Endothelial cell of umbilical vein (primary cell): ENCODE data around the gene HDDC2. TPM values are rescaled to one million over a fixed set of nuclear protein-coding genes. Genes with fewer than 3 reads are reported as not detected.

Source experiments
- BruUV-seq: library from RNA; stranded (reverse); fragments of 400-500 nt; replicated peaks from 2 replicates; lab custom pipeline; 2021; lab: Mats Ljungman, UMichigan
- CTCF ChIA-PET: fragments of 300-600, 350-600 bp; sonication (Branson Sonifier 250); formaldehyde crosslinking; loops from one replicate; lab custom pipeline; 2021; ENCODE audit warnings: antibody characterized with exemption, inconsistent platforms; lab: Charles Lee
- POLR2A ChIA-PET: fragments of 300-600, 350-600 bp; sonication (Branson Sonifier 250); formaldehyde crosslinking; loops from one replicate; lab custom pipeline; 2021; ENCODE audit warnings: antibody characterized with exemption, inconsistent platforms; lab: Charles Lee
- DNase-seq: peaks from one replicate; pipeline ENCODE4 v3.0.0-alpha.2; 2011; ENCODE audit warnings: low read depth, low spot score
- FAIRE-seq: peaks from 2 replicates; lab custom pipeline; 2011; peaks lifted over from hg19 to GRCh38; lab: Jason Lieb, UNC
- H2AFZ ChIP-seq: 2 replicates; pipeline ENCODE4 v1.6.0; 2012; ENCODE audit warnings: low read depth, low read length, control low read depth, inconsistent platforms
- H3K27ac ChIP-seq: 2 replicates; pipeline ENCODE4 v1.5.1; 2011; ENCODE audit warnings: low read depth, mild to moderate bottlenecking, control low read depth, low read length, moderate library complexity; ENCODE audit not compliant: insufficient read depth
- H3K27me3 ChIP-seq, 2 experiments: 2 replicates each; pipeline versions ENCODE4 v1.6.0 to v1.6.1; 2011; ENCODE audit warnings: low read length in 2 of 2, mixed read lengths in 1 of 2; ENCODE audit not compliant: control insufficient read depth in 2 of 2, insufficient read depth in 2 of 2
- H3K36me3 ChIP-seq, 2 experiments: 2 replicates in 1 of 2; 3 replicates in 1 of 2; pipeline ENCODE4 v1.5.1; 2011; ENCODE audit warnings: low read length in 2 of 2, mild to moderate bottlenecking in 1 of 2, moderate library complexity in 1 of 2; ENCODE audit not compliant: control insufficient read depth in 2 of 2, insufficient read depth in 2 of 2; ENCODE audit errors: extremely low read depth in 1 of 2
- H3K4me1 ChIP-seq: 3 replicates; pipeline ENCODE4 v1.5.1; 2011; ENCODE audit warnings: mild to moderate bottlenecking, low read length; ENCODE audit not compliant: control insufficient read depth, insufficient read depth; ENCODE audit errors: extremely low read depth
- H3K4me2 ChIP-seq: 2 replicates; pipeline ENCODE4 v1.6.1; 2011; ENCODE audit warnings: low read length, control low read depth, mixed read lengths; ENCODE audit not compliant: insufficient read depth
- H3K4me3 ChIP-seq, 3 experiments: fragments of 200-600 bp in 1 of 3; sonication (generic), shearing (Covaris generic) in 1 of 3; replicated peaks in 1 of 3; 2 replicates each; pipeline ENCODE4 v1.5.1; 2011 to 2016; ENCODE audit warnings: control low read depth in 3 of 3, low read length in 3 of 3, mild to moderate bottlenecking in 2 of 3, inconsistent platforms in 1 of 3, low read depth in 1 of 3, moderate library complexity in 1 of 3; ENCODE audit not compliant: insufficient read depth in 1 of 3
- H3K79me2 ChIP-seq: 2 replicates; pipeline ENCODE4 v1.6.0; 2012; ENCODE audit warnings: low read length, inconsistent platforms; ENCODE audit not compliant: control insufficient read depth, insufficient read depth
- H3K9ac ChIP-seq: replicated peaks from 2 replicates; pipeline ENCODE3; 2011; ENCODE audit warnings: low read length, control low read depth; ENCODE audit not compliant: insufficient read depth; ENCODE audit errors: extremely low read depth
- H3K9me1 ChIP-seq: replicated peaks from 3 replicates; pipeline ENCODE4 v1.6.0; 2011; ENCODE audit warnings: mild to moderate bottlenecking, low read length; ENCODE audit not compliant: control insufficient read depth, insufficient read depth; ENCODE audit errors: extremely low read depth
- H3K9me3 ChIP-seq: replicated peaks from 2 replicates; pipeline ENCODE4 v1.5.1; 2012; ENCODE audit warnings: low read length, inconsistent platforms; ENCODE audit not compliant: control insufficient read depth, insufficient read depth
- H4K20me1 ChIP-seq: replicated peaks from 2 replicates; pipeline ENCODE3; 2011; ENCODE audit warnings: mild to moderate bottlenecking, low read length; ENCODE audit not compliant: control insufficient read depth, insufficient read depth; ENCODE audit errors: extremely low read depth
- EZH2 ChIP-seq: IDR thresholded peaks from 2 replicates; pipeline ENCODE4 v1.6.1; 2012; ENCODE audit warnings: borderline replicate concordance, low read depth, mild to moderate bottlenecking, moderate library complexity, low read length, inconsistent platforms; ENCODE audit not compliant: severe bottlenecking
- FOS ChIP-seq: IDR thresholded peaks from 2 replicates; pipeline ENCODE4 v1.6.1; 2011; ENCODE audit warnings: mild to moderate bottlenecking, low read length, moderate library complexity, borderline replicate concordance; ENCODE audit not compliant: insufficient read depth
- GATA2 ChIP-seq: IDR thresholded peaks from 2 replicates; pipeline ENCODE4 v1.7.0; 2011; ENCODE audit warnings: low read depth, mild to moderate bottlenecking, moderate library complexity, mixed read lengths, low read length; ENCODE audit not compliant: insufficient read length, insufficient read depth
- JUN ChIP-seq: IDR thresholded peaks from 2 replicates; pipeline ENCODE4 v1.6.1; 2011; ENCODE audit warnings: borderline replicate concordance, low read depth; ENCODE audit not compliant: insufficient read length, insufficient read depth
- MYC ChIP-seq: IDR thresholded peaks from one replicate; pipeline ENCODE4 v1.6.1; 2011; ENCODE audit warnings: mild to moderate bottlenecking, low read depth, low read length
- POLR2A ChIP-seq: IDR thresholded peaks from 2 replicates; pipeline ENCODE4 v1.6.1; 2012; ENCODE audit warnings: low read depth, mild to moderate bottlenecking, control low read depth, low read length
- POLR2AphosphoS5 ChIP-seq: IDR thresholded peaks from 2 replicates; pipeline ENCODE4 v1.6.1; 2012; ENCODE audit warnings: low read depth, mild to moderate bottlenecking, control low read depth, low read length, moderate library complexity; ENCODE audit not compliant: insufficient read depth
- dilution Hi-C: fragments of 300-500 bp; cut with MboI; formaldehyde crosslinking; loops from one replicate; pipeline ENCODE4 v1.15.0; 2019; ENCODE audit warnings: low sequenced_read_pairs; ENCODE audit not compliant: extremely low pct_ligation_motif_present
- intact Hi-C: fragments of 100-400 bp; cut with micrococcal nuclease; formaldehyde crosslinking; loops from one replicate; pipeline ENCODE4 v1.10.0; 2022
- polyA plus RNA-seq, 4 experiments: library from polyadenylated mRNA; depleted of rRNA in 3 of 4; stranded (reverse) in 3 of 4; unstranded in 1 of 4; fragments of >200 nt; gene quantifications; 2 replicates each; pipeline versions ENCODE4 v1.2.1 to v1.2.3, GENCODE V29; 2011 to 2012; ENCODE audit warnings: missing spikeins in 1 of 4
- total RNA-seq: library from RNA; stranded (reverse); gene quantifications from 2 replicates; pipeline ENCODE4 v1.2.3, GENCODE V29; 2021
- TF ChIP-seq, protein P1 (sequence below): IDR thresholded peaks from 2 replicates; pipeline ENCODE4 v1.6.1; 2011; ENCODE audit not compliant: insufficient read depth, insufficient read length
- TF ChIP-seq, protein P2 (sequence below), 2 donors: IDR thresholded peaks; 1 replicate in 1 of 2; 2 replicates in 1 of 2; pipeline ENCODE4 v1.5.1; 2011; ENCODE audit warnings: low read length in 2 of 2, mild to moderate bottlenecking in 2 of 2, moderate library complexity in 2 of 2, control low read depth in 1 of 2, inconsistent platforms in 1 of 2, low read depth in 1 of 2; ENCODE audit not compliant: insufficient read depth in 1 of 2; ENCODE audit errors: extremely low read depth in 1 of 2

The HDDC2 gene
- total and polyA plus RNA-seq, 2 donors (not counting 3 experiments of a cell fraction or from before 2014, with no cell fraction given), result 12.6 to 13.6 TPM

DNA sequence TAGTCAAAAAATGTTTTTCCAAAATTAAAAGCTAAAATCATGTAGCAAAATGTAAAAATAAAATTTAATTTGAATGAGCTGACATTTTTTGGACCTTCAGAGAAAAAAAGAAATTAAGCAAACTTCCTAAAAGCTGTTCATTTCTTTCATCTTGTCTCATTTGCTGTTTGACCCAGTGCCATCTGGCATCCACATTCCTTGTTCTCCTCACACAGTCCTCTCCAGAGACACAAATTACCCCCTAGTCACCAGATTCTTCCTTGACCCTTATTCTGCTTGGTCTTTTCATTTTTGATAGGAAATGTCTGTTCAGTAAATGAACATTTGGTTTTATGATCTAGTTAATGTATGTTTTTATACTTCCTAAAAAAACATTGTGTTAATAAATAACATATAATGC is 55.2 kb downstream of the HDDC2 start:
- intact Hi-C loops, result no loop called here

DNA sequence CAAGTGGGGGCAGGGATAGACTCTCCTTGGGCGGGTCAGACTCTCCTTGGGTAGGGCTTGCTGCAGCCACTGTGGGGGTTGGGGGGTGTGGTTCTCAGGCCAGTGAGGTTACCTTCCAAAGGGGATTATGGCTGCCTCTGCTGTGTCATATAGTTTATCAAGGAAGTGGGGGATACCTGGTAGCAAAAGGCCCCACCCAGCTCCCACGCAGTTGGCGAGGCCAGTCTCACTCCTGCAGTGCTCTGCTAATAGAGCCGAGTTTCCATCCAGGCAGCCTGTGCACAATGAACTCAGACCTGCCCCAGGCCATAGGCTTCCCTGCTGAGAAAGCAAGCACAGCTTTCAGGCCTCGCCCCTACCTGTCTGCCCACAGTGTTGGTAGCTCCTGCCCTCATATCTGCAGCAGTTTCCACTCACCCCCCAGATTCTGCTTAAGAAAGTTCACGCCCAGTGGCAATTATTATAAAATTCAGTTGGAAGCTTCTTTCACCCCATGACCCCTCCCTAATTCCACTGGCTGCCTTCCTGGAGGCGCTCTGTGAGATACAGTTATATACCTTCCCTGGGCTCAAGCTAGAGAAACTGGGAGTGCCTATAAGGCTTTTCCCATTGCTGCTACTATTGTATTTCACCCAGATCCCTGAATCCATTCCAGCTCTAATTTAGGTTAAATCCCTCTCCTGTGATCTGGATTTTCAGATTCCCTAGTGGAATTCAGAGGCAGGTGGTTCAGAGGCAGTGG is 56.1 kb downstream of the HDDC2 start:
- Histone ChIP-seq H3K79me2 (no peaks in the 10 kb centered on the region), H3K27me3 (peaks cover 0 to 2% of the 10 kb centered on the region in 2 experiments), H3K9ac (no peak overlapping the region), H3K27ac (no peak overlapping the region), H3K9me3 (no peaks in the 10 kb centered on the region), H3K9me1 (no peaks in the 10 kb centered on the region), H4K20me1 (no peaks in the 10 kb centered on the region), H2AFZ (no peak overlapping the region), H3K4me1 (no peaks in the 10 kb centered on the region), H3K4me2 (no peak overlapping the region), H3K36me3 (no peaks in the 10 kb centered on the region), H3K4me3 (no peak overlapping the region)
- CTCF ChIA-PET, result interaction anchor here (1.5 kb wide), 1 partner anchor 54 kb away, joined by 5 read pairs; no protein-coding TSS in a partner anchor
- FAIRE-seq (no peak), DNase-seq (no peak)
- intact Hi-C loops (no loop called here), dilution Hi-C loops (no loop called here)
- no peak for TF ChIP-seq EZH2
- TF ChIP-seq POLR2A, result no peak
- no peak for TF ChIP-seq JUN
- TF ChIP-seq GATA2, result no peak
- TF ChIP-seq, protein P1, sequence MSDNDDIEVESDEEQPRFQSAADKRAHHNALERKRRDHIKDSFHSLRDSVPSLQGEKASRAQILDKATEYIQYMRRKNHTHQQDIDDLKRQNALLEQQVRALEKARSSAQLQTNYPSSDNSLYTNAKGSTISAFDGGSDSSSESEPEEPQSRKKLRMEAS, result no peak
- TF ChIP-seq POLR2AphosphoS5, result no peak
- no peak for TF ChIP-seq FOS
- TF ChIP-seq, protein P2, sequence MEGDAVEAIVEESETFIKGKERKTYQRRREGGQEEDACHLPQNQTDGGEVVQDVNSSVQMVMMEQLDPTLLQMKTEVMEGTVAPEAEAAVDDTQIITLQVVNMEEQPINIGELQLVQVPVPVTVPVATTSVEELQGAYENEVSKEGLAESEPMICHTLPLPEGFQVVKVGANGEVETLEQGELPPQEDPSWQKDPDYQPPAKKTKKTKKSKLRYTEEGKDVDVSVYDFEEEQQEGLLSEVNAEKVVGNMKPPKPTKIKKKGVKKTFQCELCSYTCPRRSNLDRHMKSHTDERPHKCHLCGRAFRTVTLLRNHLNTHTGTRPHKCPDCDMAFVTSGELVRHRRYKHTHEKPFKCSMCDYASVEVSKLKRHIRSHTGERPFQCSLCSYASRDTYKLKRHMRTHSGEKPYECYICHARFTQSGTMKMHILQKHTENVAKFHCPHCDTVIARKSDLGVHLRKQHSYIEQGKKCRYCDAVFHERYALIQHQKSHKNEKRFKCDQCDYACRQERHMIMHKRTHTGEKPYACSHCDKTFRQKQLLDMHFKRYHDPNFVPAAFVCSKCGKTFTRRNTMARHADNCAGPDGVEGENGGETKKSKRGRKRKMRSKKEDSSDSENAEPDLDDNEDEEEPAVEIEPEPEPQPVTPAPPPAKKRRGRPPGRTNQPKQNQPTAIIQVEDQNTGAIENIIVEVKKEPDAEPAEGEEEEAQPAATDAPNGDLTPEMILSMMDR (IDR thresholded peaks at IDR 0.05; ENCODE audit: extremely low read depth in 1 of 2, insufficient read depth in 1 of 2, low read depth in 1 of 2, low read length in 2 of 2), result no peak
- no peak for TF ChIP-seq MYC
- BruUV-seq, result no TSS peak
- POLR2A ChIA-PET, result no interaction called here

More for the DNA sequence above, 55.2 kb downstream of the HDDC2 start:
- CTCF ChIA-PET, result interaction anchor here (1.5 kb wide), 1 partner anchor 55 kb away, joined by 5 read pairs; no protein-coding TSS in a partner anchor
- H3K9me3 ChIP-seq, result no peaks in the 10 kb centered on the region
- peaks cover 0 to 2% of the 10 kb centered on the region in 2 experiments for H3K27me3 ChIP-seq
- H3K9ac ChIP-seq, result no peak overlapping the region
- no peak overlapping the region for H3K27ac ChIP-seq
- TF ChIP-seq FOS (no peak), MYC (no peak), GATA2 (no peak), EZH2 (no peak), JUN (no peak)
- TF ChIP-seq, protein P1, result no peak
- no peak overlapping the region for H3K4me3 ChIP-seq
- BruUV-seq, result no TSS peak
- no peaks in the 10 kb centered on the region for H3K36me3 ChIP-seq
- no peaks in the 10 kb centered on the region for H3K9me1 ChIP-seq
- no peak for DNase-seq
- POLR2A ChIA-PET, result no interaction called here
- H3K4me2 ChIP-seq, result no peak overlapping the region
- FAIRE-seq, result no peak
- no peak overlapping the region for H2AFZ ChIP-seq
- no peaks in the 10 kb centered on the region for H4K20me1 ChIP-seq
- dilution Hi-C loops, result no loop called here
- no peaks in the 10 kb centered on the region for H3K4me1 ChIP-seq
- H3K79me2 ChIP-seq, result no peaks in the 10 kb centered on the region
